Purkinje cell (primary cell): ENCODE data around the gene CEP95. TPM values are rescaled to one million over a fixed set of nuclear protein-coding genes. Genes with fewer than 3 reads are reported as not detected.

Experiments used
- polyA plus RNA-seq: library from polyadenylated mRNA; unstranded; fragments of >200 nt; fragmentation: Nextera tagmentation; gene quantifications from 2 replicates; pipeline ENCODE4 v1.2.1, GENCODE V29; 2014

The CEP95 gene
- 10.0 and 26.0 TPM in 2 replicates for polyA plus RNA-seq

DNA sequence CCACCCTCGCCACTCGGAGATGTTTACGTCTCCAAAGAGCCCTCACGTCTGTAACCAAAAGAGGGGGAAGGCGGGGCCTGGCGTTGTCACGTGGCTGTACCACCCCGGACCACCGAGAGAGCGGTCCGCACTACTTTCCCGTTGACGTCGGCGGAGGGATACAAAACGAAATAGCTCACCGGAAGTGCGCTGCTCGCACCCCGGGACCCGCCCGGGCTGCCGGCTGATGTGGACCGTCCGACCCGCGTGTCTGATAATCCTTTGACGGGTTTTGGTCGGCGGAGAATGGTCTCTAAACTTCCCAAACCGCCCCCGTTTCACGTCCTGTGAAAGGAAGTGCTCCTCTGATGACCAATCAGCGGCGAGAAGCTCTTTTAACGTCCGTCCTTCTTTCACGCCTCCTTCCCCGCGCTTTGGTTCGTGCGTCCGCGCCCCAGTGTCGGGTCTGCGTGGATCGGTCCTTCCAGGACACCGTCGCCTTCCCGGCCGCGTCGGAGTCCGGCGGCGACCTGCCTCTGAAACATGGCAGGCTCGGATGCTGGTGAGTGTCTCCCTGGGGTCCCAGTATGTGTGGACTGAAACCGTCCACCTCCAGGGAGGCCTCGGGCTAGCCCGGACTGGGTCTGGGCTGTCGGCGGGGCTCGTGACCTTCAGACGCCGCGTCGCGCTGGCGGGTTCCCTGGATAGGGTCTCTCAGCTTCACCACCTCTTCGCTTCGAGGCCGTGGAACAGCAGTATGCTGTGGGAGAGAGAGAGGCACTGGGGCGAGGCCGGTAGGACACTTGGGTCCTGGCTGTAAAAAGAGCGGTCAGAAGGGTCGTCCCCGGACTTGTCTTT is at the start of gene CEP95:
Gene CEP95, plus strand, starts transcription at position 402 of the 837 bp plus-strand sequence. Its CDS starts 121 bp downstream, at position 523.

GRCh38 chr17:64496786-64497564 is 9.8 kb upstream of the CEP95 start, which contains the start of gene POLG2:
POLG2 (minus strand) TSS chr17:64497054; CDS start chr17:64496968, 86 bp downstream.

DNA sequence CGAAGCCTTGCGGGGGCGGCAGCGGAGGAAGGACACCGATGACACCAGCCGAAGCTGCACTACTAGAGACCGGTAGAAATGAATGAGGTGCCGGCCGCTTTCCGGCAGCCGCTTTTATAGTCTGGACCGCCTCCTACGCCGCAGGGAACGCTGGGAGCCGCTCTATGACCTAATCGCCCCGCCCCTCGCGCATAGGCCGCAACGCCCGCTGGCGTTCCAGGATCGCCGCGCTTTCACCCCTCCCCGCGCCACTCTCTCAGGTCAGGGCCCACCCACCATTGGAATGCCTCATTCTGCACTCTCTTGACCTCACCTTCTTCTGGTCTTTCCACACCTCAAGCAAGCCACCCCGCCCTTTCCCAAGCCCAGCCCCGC is 589 bp upstream of the CEP95 start, which contains the start of gene DDX5:
Gene DDX5, minus strand, starts transcription at position 89 of the 375 bp plus-strand sequence. CDS start 170 bp downstream, outside the sequence.

Other genes with a start within 250 kb of the CEP95 start
- gene TEX2, start 243.7 kb upstream of the CEP95 start, polyA plus RNA-seq, result 15.3 and 21.9 TPM in 2 replicates
- gene PECAM1, start 116.1 kb upstream of the CEP95 start, polyA plus RNA-seq, result 1.0 TPM in 1 of 2 replicates, not detected in the other
- not detected in 2 replicates for gene MILR1, start 57.9 kb upstream of the CEP95 start, polyA plus RNA-seq
- 5.0 and 8.4 TPM in 2 replicates for gene POLG2, start 9.9 kb upstream of the CEP95 start, polyA plus RNA-seq
- gene DDX5, start 688 bp upstream of the CEP95 start, polyA plus RNA-seq, result 168 and 214 TPM in 2 replicates
- gene SMURF2, start 155.3 kb downstream of the CEP95 start, polyA plus RNA-seq, result 4.6 and 12.9 TPM in 2 replicates